COR-L47 (cell line): ENCODE measurements around the gene SLC35F3.
"Not testable (repeated sequence)": the region's sequence is repeated elsewhere in the genome, so short reads cannot be mapped to it uniquely, and the experiment has no call there.

ENCODE experiments used
- DNase-seq: peaks from one replicate; lab custom pipeline; 2025; lab: John Stamatoyannopoulos, UW

Gene SLC35F3

DNA sequence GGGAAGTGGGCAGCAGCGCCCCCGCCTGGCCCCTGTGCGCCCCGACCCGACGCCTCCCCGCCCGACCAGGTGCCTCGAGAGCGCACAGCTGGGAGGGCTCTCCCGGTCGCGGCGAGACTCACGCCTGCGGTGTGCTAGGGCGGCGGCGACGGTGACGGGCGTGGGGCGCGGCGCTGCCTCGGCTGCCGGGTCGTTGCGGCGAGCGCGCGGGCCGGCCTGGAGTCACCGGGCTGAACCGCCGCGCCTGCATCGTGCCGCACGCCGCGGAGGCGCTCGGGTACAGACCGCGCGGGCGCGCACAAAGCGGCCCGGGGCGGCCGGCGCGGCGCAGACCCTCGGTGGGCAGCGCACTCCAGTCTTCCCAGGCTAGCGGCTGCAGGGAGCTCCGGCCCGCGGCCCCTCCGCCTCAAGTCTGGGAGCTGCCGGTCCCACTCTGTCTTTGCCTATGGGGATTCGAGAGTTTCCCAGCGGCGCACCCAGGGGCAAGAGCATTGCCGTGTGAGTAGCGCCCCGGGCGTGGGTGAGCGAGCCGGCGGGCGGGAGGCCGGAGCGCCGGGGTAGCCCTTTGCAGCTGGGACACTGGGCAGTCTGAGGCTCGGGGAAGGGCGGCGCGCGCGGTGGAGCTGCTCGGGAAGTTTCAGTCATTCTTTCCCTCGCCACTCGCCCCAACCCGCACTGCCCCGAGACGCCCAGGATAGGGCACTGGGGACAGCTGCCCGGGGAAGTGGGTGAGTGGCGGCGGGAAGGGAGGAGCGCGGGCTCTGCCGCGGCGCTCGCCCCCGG lies at the start of gene SLC35F3:
Gene SLC35F3 (plus strand): TSS at position 44 of the 783 bp plus-strand sequence.
- peak; percentile 59 for DNase-seq

DNA sequence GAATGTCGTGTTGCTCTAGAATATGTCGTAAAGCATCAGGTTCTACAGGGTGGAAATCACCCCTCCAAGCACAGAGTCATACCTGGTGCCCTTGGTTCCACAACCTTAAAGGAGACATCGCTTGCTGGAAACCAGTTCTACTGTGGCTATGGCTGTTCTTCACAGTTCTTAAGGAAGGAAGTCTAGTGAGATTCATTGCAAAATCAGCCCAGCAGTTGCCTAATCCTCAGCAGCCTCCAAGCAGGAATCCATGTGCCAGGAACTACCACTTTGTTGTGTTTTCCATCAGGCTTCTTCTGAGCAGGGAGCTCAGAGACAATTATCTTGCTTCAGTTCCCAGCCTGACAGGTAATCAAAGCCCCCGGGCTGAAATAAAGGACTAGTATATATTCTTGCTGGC lies 45.0 kb upstream of the SLC35F3 start:
- DNase-seq: no peak

DNA sequence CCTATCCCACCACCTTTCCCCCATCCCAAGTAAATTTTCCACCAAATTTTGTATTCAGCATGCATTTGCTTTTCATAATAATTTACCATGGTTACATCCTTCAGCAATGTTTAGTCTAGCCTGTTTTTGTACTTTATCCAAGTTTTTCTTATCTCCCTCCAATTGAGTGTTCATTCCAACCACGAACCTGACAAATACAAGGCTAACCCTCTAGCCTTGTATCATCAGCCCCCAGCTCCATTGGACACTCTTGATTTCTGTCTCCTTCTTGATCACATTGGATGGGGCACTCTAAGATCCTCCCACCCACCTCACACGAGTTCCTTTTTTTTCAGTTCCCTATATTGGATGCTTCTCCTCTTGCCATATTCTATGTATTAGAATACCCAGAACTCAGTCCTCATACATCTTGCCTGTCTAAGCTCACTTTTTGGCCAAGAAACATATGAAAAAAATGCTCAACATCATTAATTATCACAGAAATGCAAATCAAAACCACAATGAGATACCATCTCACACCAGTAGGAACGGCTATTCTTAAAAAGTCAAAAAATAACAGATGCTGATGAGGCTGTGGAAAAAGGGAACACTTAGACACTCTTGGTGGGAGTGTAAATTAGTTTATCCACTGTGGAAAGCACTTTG lies 40.5 kb upstream of the SLC35F3 start:
- no peak for DNase-seq

GRCh38 chr1:233864578-233864977 lies 39.9 kb upstream of the SLC35F3 start:
- no peak for DNase-seq

DNA sequence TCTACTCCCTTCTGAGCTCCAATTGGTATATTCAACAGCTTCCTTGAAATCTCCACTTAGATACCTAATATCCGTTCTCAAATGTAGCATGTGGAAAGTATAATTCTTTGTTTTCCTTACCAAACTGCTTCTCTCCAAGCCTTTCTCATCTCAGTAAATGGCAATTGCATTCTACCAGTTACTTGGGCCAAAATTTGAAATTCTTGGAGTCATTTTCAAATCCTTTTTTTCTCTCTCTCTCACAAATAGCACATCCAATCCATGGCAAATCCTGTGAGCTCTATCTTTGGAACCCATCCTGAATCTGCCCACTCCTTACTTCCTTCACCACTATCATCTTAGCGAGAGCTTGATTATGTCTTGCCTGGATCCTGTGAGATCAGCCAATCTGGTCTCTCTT lies 39.3 kb upstream of the SLC35F3 start:
- DNase-seq: no peak

- DNase-seq: no peak
These were observed 38.6 kb upstream of the SLC35F3 start for GRCh38 chr1:233865902-233866301.

GRCh38 chr1:233867028-233867427 lies 37.4 kb upstream of the SLC35F3 start:
- DNase-seq: no peak

GRCh38 chr1:233868461-233868860 lies 36.0 kb upstream of the SLC35F3 start:
- DNase-seq: no peak

DNA sequence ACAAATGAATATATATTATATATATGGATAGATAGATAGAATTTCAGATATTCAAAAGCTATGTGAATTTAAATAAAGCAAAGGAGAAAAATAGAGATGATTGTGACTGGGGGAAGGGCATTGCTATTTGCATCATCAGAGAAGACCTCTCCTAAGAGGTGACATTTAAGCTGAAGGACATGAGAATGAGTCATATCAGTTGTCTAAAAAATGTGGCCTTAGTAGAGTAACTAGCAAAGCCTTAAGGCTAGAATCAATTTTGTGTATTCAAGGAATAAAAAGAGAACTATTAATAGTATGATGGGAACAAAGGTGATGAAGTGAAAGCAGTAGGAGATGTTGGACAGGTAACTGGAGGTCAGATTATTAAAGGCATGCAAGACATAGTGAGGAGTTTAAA lies 34.8 kb upstream of the SLC35F3 start:
- DNase-seq: no peak

DNA sequence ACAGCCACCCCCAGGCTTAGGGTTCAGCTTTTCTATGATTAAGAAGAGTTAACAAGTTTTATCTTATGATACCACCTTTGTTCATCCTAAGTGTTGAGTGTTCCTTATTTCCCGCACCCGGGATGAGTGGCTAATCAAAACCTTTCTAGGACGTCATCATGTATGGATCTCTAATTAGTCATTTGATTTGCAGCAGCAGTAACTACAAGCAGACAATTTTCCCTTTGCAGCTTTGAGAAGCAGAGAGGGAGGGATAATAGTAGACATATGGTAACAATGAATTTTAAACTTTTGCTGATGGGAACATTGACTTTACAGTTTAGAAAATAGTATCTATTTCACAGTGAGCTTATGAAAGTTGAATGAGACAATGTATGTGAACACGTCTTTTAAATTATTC lies 30.8 kb upstream of the SLC35F3 start:
- no peak for DNase-seq

- DNase-seq: no peak
These were observed 24.6 kb upstream of the SLC35F3 start for GRCh38 chr1:233879841-233880240.

- DNase-seq: no peak
These were observed 20.8 kb upstream of the SLC35F3 start for GRCh38 chr1:233883671-233884070.

- DNase-seq: no peak
These were observed 19.9 kb upstream of the SLC35F3 start for GRCh38 chr1:233884461-233885151.

GRCh38 chr1:233885196-233885920 lies 19.1 kb upstream of the SLC35F3 start:
- DNase-seq: no peak

GRCh38 chr1:233891151-233891550 lies 13.3 kb upstream of the SLC35F3 start:
- DNase-seq: not testable (repeated sequence)

GRCh38 chr1:233897325-233898162 lies 6.9 kb upstream of the SLC35F3 start:
- no peak for DNase-seq

DNA sequence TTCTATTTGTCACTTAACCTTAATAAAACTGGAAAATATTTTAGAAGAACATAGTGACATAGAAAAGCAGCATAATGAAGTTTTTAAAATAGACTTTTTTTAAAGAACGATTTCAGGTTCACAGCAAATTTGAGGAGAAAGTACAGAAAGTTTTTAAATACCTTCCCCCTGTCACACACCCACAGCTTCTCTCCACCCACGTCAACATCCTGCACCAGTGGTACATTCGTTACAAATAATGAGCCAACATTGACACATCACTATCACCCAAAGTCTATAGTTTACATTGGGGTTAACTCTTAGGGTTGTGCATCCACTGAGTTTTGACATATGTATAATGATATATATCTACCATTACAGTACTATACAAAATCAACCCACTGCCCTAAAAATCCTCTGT lies 3.0 kb upstream of the SLC35F3 start:
- no peak for DNase-seq

DNA sequence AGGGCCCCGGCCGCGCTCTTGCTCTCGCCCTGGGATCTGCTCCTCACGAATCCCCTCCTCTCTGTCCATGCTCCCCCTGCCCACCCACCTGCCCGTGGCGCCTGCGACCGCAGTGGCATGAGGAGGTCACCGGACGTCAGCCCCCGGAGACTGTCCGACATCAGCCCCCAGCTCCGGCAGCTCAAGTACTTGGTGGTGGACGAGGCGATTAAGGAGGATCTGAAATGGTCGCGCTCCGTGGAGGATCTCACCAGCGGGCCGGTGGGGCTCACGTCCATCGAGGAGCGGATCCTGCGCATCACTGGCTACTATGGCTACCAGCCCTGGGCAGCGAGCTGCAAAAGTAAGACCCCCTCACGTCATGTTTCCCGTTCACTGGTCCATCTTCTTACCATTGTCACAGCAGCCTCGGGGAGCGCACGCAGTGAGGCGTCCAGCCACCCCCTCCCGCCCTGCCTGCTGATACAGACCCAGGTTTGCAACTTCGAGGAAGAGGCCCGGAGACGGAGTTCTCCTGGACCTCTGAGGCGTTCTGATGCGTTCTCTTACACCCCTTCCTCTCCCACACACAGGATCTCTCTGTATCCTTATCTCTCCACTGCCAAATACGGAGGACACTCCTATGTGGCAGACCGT lies 1.1 kb downstream of the SLC35F3 start:
- no peak for DNase-seq

DNA sequence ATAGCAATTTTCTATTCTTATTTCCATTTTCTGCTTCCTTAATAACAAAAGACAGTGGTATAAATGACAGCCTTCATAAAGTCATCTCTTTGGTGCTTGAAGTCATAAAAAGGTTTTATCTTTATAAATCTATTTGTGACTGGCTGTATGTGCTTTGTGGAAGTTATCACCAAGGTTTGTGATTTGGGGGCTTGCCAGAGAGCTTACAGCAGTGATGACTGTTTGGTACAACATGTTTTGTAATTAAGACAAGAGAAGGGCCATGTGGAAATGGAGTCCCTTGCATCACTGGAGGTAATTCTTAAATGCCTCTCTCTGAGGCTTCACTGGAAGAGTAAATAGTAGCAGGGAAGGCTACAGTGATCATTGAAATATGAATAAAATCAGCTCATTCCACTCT lies 2.7 kb downstream of the SLC35F3 start:
- no peak for DNase-seq

GRCh38 chr1:233908092-233908491 lies 3.6 kb downstream of the SLC35F3 start:
- DNase-seq: no peak

- DNase-seq: no peak
These were observed 4.7 kb downstream of the SLC35F3 start for GRCh38 chr1:233909195-233909594.
